ENCODE measurements around the gene ZNF423. TPM values are rescaled to one million over a fixed set of nuclear protein-coding genes. Genes with fewer than 3 reads are reported as not detected.

The ZNF423 gene
- total RNA-seq (2016; rRNA removed; fragmentation: Illumina TruSeq; extraction: Trizol) (0.25 and 0.31 TPM in 2 replicates), polyA plus RNA-seq (2011; rRNA removed) (0.05 and 0.07 TPM in 2 replicates), polyA minus RNA-seq (2011; rRNA and poly(A)+ RNA removed; ENCODE audit: low replicate concordance) (0.28 TPM in 1 of 2 replicates, not detected in the other), Bru-seq, nascent RNA (percentile 12 among the genes with signal in this experiment), BruChase-seq, experiment 1, labeled RNA remaining after a 6-hour chase (percentile 7 among the genes with signal in this experiment), BruChase-seq, experiment 2, labeled RNA remaining after a 2-hour chase (percentile 9 among the genes with signal in this experiment)
- total RNA-seq (2016; cell fraction: cytosol; rRNA removed; fragmentation: Illumina TruSeq; extraction: Trizol; ENCODE audit: low read depth): 0.26 TPM in 1 of 2 replicates, not detected in the other
- 0.09 and 0.16 TPM in 2 replicates for total RNA-seq (2016; cell fraction: insoluble cytoplasmic fraction; rRNA removed; fragmentation: Illumina TruSeq; extraction: Trizol)
- 0.03 and 0.53 TPM in 2 replicates for total RNA-seq (2016; cell fraction: membrane; rRNA removed; fragmentation: Illumina TruSeq; extraction: Trizol)
- total RNA-seq (2016; cell fraction: nucleus; rRNA removed; fragmentation: Illumina TruSeq; extraction: Trizol): 0.03 and 0.13 TPM in 2 replicates
- polyA plus RNA-seq (2011; cell fraction: cytosol; rRNA removed): 0.04 TPM in 2 replicates
- 0.10 TPM in 2 replicates for polyA plus RNA-seq (2011; cell fraction: nucleus; rRNA removed)
- 0.04 and 0.15 TPM in 2 replicates for polyA plus RNA-seq (2012)
- 0.31 and 0.51 TPM in 2 replicates for polyA plus RNA-seq (2016; cell fraction: cytosol; fragmentation: Illumina TruSeq; extraction: Trizol; ENCODE audit: low read depth)
- polyA plus RNA-seq (2016; cell fraction: insoluble cytoplasmic fraction; fragmentation: Illumina TruSeq; extraction: Trizol; ENCODE audit: low read depth): 0.05 and 0.10 TPM in 2 replicates
- polyA plus RNA-seq (2016; cell fraction: membrane; fragmentation: Illumina TruSeq; extraction: Trizol; ENCODE audit: low read depth): 0.15 TPM in 1 of 2 replicates, not detected in the other
- polyA plus RNA-seq (2016; cell fraction: nucleus; fragmentation: Illumina TruSeq; extraction: Trizol; ENCODE audit: insufficient read depth, low read depth): not detected in 2 replicates
- polyA minus RNA-seq (2011; cell fraction: cytosol; rRNA and poly(A)+ RNA removed): not detected in 2 replicates
- 0.13 TPM in 1 of 2 replicates, not detected in the other for polyA minus RNA-seq (2011; cell fraction: nucleus; rRNA and poly(A)+ RNA removed)
- long read RNA-seq, experiment 1: 0 reads
- long read RNA-seq, experiment 2, full-length matches to known transcripts: 1 of 1 reads
- long read RNA-seq, experiment 2, partial matches to known transcripts: 0 of 1 reads
- long read RNA-seq, experiment 2, other reads (novel, unspliced or antisense): 0 of 1 reads

DNA sequence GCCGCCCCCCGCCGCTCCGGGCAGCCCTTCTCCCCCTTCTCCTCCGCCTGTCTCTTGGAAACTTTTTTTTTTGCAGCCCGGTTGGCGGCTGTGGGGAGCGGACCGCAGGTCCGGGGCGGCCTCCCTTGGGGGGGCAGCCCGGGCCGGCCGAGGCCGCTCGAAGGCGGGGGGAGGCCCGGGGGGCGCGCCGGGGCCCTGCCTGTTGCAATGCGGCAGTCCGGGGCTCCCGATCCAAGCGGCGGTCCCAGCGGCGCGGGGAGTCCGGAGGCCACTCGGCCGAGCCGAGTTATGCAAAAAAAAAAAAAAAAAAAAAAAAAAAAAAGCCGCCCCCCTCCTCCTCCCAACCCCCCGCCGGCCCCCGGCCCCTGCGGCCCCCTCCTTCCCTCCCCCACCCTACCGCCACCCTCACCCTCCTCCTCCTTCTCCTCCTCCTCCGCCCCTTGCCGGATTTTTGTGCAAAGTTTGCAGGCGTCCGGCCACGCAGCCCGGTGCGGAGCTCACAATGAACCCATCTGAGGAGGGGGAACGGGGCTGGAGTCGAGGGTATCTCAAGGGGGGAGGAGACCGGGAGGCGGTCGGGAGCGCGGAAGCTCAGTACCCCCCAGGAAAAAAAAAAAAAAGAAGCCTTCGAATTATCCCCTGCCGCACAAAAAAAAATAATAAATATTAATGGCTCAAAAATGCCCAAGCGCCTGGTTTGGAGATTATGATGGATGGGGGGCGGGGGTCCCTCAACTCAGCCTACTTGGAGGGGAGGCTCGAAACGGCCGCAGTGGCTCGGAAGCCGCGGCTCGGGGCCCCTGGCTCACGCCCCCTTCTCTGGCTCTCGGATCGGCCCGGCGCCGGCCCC, at the start of gene ZNF423:
TSS of gene ZNF423 (minus strand) at position 291 of the 850 bp plus-strand sequence. CDS start 338 bp downstream, outside the sequence.
- H3K27ac ChIP-seq (ENCODE audit: extremely low read length, insufficient read depth, low read length): no peak within 1 kb of the TSS

More for the DNA sequence above, at the start of gene ZNF423:
- ChIA-PET POLR2A (no interaction called here), CTCF (ENCODE audit: low intra/inter-chr PET ratio, low total read pairs) (no interaction called here)
- no TSS peak for BruUV-seq (replicated peaks)
- in situ Hi-C loops (cut with HindIII; ENCODE audit: extremely low pct_ligation_motif_present, low pct_unique_long_range_greater_than_20kb): no loop called here
- Histone ChIP-seq H3K9me3 (ENCODE audit: low read length) (no peaks in the 10 kb centered on the region), H3K4me1 (ENCODE audit: insufficient read depth, low read length) (peaks cover 7% of the 10 kb centered on the region), H3K79me2 (ENCODE audit: insufficient read depth, low read length) (no peaks in the 10 kb centered on the region), H3K36me3 (replicated peaks in 1 of 2; ENCODE audit: control insufficient read depth in 1 of 2, insufficient read depth in 2 of 2, low read length in 2 of 2) (no peaks in the 10 kb centered on the region), H3K9ac (ENCODE audit: insufficient read depth, low read depth, low read length) (no peak within 1 kb of the TSS), H3K4me2 (ENCODE audit: low read depth, low read length) (peak within 1 kb of the TSS; percentile 94), H3K4me3 (replicated peaks in 1 of 3; ENCODE audit: insufficient read depth in 1 of 3, low read depth in 2 of 3, low read length in 3 of 3) (peak within 1 kb of the TSS; percentile 59 to 75 (median 68); a peak in 5 of 6 replicates), H4K20me1 (ENCODE audit: insufficient read depth, low read length) (peaks cover 5% of the 10 kb centered on the region), H3K27me3 (ENCODE audit: control insufficient read depth in 1 of 2, insufficient read depth in 2 of 2, low read length in 2 of 2) (peaks cover 14 to 78% of the 10 kb centered on the region in 2 experiments), H2AFZ (ENCODE audit: low read length) (no peak within 1 kb of the TSS)
- 3% methylated on average over 62 of the region's 70 CpGs for WGBS (ENCODE audit: low lambda C conversion rate)
- intact Hi-C loops (cut with micrococcal nuclease; ENCODE audit: unreplicated experiment): loop anchor here (5.0 kb wide), 1 partner anchor 66 kb away; no protein-coding TSS in a partner anchor
- DNase-seq (ENCODE audit: low spot score) (no peak), ATAC-seq (no peak), FAIRE-seq (no peak)
- TF ChIP-seq PCBP1 (IDR thresholded peaks at IDR 0.05; ENCODE audit: borderline replicate concordance, low read depth, low read length): 0 out of 2 replicates have a peak, but pooled peaks have one; percentile 45
- no peak for TF ChIP-seq TEAD3 (CRISPR knock-in tag; optimal IDR thresholded peaks at IDR 0.05; ENCODE audit: borderline replicate concordance)
- TF ChIP-seq SMC3 (IDR thresholded peaks at IDR 0.05; ENCODE audit: low read length): no peak
- TF ChIP-seq SRSF1 (optimal IDR thresholded peaks at IDR 0.05; ENCODE audit: low read depth, low read length): peak; percentile 68
- 0 out of 2 replicates have a peak, but pooled peaks have one; percentile 60 for TF ChIP-seq CBX2 (IDR thresholded peaks at IDR 0.05; ENCODE audit: low read depth, low read length)
- no peak for TF ChIP-seq CBX2 (CRISPR knock-in tag; IDR thresholded peaks at IDR 0.05; ENCODE audit: low read depth)
- no peak for TF ChIP-seq ZNF263 (CRISPR knock-in tag; IDR thresholded peaks at IDR 0.05)

Data from HepG2 (cell line).